GM12875 (cell line): ENCODE results near the gene FLOT1.

ENCODE experiments used
- H3K4me3 ChIP-seq: one replicate; pipeline ENCODE4 v1.5.1; 2011; ENCODE audit warnings: low read depth, low read length, control low read depth
- TF ChIP-seq, protein P1 (sequence below): IDR thresholded peaks from 2 replicates; pipeline ENCODE4 v1.5.1; 2011; ENCODE audit warnings: low read depth, mild to moderate bottlenecking, control low read depth, inconsistent platforms, low read length, moderate library complexity, borderline replicate concordance; ENCODE audit not compliant: insufficient read depth

Gene FLOT1

DNA sequence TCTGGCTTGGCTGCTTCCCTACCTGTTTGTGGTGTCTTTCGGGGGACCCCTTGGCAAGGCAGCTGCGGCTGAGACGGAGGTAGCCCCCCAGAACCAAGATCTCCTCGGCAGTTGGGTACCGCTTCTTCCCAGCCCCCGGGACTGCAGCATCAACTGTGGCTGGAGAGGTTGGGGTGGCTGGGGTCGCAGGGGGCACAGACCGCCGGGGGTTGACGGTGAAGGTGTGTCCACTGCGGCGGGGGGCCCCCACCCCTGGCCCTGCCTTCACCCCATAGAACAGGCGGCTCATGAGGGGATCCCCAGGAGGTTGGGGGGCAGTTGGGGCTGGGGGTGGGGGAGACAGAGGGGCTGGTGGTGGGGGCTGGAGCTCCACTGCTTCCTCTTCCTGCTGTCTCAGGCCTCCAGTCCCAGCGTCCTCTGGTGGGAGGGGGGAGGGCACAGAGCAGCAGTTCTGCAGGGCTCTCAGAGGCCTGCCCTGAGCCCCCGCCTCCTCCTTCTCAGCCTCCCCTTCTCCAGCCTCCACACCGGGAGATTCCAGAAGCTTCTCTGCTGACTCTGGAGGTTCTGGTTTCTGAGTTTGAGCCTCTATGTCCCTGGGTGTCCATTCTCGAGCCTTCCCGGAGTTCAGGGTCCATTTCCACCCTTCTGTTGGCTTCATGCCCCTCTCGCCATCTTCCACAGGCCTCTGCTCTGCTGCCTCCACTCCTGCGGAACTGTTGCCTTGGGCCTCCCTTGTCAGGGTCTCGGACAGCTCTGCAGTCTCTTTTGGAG is 57.9 kb downstream of the FLOT1 start:
- TF ChIP-seq, protein P1, sequence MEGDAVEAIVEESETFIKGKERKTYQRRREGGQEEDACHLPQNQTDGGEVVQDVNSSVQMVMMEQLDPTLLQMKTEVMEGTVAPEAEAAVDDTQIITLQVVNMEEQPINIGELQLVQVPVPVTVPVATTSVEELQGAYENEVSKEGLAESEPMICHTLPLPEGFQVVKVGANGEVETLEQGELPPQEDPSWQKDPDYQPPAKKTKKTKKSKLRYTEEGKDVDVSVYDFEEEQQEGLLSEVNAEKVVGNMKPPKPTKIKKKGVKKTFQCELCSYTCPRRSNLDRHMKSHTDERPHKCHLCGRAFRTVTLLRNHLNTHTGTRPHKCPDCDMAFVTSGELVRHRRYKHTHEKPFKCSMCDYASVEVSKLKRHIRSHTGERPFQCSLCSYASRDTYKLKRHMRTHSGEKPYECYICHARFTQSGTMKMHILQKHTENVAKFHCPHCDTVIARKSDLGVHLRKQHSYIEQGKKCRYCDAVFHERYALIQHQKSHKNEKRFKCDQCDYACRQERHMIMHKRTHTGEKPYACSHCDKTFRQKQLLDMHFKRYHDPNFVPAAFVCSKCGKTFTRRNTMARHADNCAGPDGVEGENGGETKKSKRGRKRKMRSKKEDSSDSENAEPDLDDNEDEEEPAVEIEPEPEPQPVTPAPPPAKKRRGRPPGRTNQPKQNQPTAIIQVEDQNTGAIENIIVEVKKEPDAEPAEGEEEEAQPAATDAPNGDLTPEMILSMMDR: no peak
- H3K4me3 ChIP-seq: peak overlapping the region; percentile 76

DNA sequence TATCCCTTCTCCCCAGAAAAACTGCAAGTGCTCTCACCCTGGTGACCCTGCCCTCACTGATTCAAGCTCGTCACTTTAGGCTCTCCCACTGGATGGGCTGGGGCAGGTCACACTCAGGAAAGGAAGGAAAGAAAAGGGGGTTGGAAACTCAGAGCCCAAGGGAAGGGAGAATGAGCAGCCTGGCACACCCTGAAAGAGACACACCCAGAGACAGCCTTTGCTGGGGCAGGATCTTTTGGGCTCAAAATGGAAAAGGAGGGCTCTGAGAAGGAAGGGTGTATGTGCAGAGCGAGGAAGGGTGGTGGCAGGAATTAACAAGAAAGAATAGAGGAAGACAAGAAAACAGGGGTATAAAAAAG is 58.5 kb downstream of the FLOT1 start:
- TF ChIP-seq, protein P1: no peak
- H3K4me3 ChIP-seq: peak overlapping the region; percentile 76

DNA sequence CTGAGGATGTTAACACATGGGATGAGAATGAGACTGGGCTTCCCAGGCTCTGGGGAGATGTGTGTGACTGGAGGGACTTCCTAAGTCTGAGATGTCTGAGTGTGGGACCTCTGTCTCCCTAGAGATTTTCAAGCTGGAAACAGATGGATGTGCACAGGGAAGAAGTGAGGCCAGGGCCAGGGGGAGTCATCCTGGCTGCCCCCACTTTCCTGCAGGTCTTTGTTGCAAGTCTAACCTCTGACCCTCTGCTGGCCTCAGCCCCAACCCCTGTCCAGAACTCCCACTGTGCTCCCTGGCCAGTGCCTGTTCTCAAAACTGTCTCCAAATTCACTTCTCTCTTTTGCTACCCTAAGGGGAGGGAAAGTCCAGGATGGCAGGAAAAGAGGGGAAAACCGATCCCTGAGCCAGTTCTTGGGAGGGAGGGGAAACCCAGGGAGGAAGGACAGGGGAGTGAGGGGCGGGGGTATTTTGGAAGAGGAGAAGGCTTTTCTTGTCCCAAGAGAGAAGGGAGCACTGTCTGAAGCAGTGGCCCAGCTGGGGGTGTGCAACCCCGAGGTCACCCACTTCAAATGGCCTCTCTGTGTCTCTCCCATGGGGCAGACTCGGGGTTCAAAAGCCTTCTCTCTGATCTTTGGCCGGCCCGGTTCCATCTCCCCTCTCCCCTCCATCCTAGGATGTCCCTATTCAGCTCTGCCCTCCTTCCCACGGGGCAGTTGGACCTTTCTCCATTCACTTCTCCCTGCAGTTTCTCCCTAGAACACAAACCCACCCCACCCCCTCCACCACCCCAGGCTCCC is 59.1 kb downstream of the FLOT1 start:
- TF ChIP-seq, protein P1: no peak
- peak overlapping the region; percentile 76 for H3K4me3 ChIP-seq

DNA sequence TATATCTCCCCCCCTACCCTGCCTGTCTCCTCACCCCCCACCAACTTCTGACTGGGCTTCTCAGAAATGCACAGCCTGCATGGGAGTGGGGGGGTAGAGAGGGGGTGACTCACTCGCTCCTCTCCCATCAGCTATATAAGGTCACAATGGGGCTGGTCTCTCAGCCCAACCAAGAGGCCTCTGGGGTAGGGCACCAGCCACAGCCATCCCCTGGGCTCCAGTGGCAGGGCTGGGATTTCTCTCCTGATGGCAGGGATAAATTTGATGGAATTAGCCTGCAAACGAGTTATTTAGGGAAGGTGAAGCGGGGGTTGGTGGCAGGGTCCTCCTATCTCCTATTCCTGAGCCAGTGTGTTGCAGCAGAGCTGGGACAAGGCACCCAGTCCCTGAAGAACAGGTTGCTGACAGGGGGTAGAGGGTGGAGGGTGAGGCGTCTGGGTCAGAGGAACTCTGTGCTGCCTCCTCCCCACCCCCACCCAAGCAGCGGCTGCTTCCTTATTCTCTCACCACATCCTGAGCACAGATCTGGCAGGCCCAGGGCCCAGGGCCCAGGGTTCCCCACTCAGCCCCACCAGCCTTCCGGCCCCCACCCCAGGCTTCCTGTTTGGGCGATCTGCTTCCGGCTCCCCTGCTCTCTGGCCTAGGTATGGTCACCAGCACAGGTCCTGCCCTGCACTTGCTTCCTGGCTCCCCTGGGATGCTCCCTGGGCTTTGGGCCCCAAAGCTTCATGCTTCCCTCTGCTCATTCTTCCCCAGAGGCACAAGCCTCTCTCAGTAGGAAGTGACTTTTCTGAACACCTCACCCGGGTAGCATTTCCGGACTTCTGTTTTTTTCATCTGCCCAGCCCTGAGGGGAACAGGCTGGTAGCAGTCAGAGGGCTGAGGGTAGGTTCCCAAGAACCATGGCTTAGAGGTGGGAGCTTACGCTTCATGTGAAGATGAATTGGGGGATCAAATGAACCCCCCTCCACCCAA is 60.1 kb downstream of the FLOT1 start:
- TF ChIP-seq, protein P1: no peak
- H3K4me3 ChIP-seq: peak overlapping the region; percentile 76

DNA sequence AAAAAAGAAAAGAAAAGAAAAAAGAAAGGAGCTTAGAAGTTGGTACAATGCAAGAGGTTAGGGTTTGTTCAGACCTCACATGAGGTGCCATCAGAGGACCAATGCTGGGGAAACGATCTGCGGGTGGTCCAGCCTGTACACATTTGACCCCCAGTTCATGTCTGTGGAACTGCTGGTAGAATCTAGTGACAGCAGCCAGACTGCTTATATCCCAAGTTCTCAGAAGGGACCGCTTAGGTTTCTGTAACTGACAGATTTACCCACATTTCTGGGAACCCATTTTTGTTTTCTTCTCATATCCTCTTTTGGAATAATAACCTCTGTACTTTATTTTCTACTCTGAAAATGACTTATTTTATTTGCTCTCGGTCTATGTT is 60.7 kb downstream of the FLOT1 start:
- TF ChIP-seq, protein P1: no peak
- peak overlapping the region; percentile 76 for H3K4me3 ChIP-seq

DNA sequence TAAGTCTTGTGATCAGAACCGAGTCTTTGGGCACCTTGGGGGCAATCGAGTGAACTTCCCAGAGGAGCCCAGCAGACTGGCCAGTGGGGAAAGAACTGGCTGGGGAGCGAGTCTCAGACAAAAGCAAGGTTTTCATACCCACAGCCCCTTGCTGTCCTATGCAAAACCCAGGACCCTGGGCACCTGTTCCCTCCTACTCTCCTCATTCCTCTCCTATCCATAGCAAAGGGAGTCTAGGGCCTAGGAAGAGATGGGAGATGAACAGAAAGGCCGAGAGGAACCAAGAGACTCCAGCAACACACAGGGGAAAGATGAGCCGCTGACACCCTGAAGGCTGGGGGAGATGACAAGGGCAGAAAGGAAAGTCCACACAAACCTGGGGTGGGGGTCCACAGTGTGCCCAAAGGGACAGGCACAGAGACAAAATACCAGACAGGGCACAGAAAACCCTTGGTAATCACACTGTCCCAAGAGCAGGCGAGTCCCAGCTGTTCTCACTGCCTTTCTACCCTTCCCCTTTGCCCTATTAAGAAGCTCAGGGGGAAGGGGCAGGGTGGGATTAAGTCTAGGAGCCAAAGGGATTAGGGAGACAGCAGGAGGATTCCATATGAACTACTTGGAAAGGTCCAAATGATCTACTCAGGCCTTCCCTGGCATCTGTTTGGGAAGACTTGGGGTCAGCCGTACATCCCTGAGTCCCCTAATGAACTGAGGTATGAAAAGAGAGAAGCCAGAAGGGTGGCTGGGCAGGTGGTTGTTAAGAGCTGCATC is 62.5 kb downstream of the FLOT1 start:
- TF ChIP-seq, protein P1: no peak

More for the DNA sequence above, 62.5 kb downstream of the FLOT1 start:
- H3K4me3 ChIP-seq: peak overlapping the region; percentile 17
